GM19372 (cell line): ENCODE measurements around the gene SF3B3.
"Not testable (repeated sequence)": the region's sequence is repeated elsewhere in the genome, so short reads cannot be mapped to it uniquely, and the experiment has no call there.

Experiments
- ATAC-seq: cut with Tn5 transposase; IDR thresholded peaks from one replicate; pipeline ENCODE4 v1.9.1; 2021; ENCODE audit warnings: mild to moderate bottlenecking, low read depth, moderate library complexity; ENCODE audit not compliant: unreplicated experiment

The SF3B3 gene

DNA sequence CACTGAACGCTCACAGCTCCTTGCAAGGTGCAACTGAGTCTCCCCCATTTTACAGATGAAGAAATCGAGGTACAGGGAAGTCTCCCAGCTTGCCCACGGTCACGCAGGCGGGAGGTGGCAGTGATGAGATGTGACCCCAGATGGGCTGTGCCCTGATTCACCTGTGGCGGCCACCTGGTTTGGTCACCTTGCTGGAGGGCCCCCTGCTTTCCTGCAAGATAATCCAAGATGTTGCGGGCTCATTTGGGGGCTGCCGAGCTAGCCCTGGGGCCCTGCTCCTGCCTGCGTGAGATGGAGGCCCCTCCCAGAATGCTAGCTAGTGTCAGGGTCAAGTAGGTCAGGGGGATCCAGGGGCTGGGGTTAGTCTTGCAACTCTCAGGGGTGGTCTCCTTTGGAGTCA lies 63.1 kb downstream of the SF3B3 start:
- no peak for ATAC-seq

DNA sequence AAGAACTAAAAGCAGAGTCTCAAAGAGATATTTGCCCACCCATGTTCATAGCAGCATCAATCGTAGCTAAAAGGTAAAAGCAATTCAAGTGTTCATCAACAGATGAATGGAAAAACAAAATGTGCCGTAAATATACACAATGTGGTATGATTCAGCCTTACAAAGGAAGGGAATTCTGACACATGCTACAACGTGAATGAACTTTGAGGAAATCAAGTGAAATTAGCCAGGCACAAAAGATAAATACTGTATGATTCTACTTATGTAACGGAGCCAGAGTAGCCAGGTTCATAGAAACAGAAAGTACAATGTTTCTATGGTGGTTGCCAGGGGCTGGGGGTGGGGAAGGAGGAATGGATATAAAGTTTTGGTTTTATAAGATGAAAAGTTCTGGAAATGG lies 64.9 kb downstream of the SF3B3 start:
- ATAC-seq, result no peak

DNA sequence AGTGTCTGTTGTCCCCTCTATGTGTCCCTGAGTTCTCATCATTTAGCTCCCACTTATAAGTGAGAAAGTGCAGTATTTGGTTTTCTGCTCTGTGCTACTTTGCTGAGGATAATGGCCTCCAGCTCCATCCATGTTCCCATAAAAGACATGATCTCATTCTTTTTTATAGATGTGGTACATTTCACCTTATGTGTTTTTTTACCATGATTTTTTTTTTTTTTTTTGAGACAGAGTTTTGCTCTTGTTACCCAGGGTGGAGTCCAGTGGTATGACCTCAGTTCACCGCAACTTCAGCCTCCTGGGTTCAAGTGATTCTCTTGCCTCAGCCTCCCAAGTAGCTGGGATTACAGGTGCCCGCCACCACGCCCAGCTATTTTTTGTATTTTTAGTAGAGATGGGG lies 65.8 kb downstream of the SF3B3 start:
- not testable (repeated sequence) for ATAC-seq

DNA sequence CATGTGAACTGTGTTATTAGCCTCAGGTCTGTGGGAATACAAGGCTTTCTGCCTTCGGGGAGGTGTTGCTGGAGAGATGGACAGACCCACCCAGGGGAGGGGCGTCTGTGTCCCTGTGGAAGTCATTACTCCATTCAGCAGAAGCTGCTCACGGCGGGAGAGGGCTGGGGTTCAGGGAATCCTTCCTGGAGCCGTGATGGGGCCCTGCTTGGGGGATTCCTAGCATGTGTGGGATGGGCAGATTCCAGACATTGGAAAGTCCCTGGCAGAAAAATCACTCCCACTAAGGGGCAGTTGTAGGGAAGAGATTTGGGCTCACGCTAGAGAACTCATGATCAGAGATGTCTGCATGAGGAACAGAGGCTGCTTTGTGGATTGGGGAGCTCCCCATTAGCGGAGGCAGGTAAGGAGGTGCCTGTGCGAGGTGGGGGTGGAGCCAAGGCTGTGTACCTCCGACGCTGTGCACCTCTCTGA lies 66.4 kb downstream of the SF3B3 start:
- ATAC-seq, result no peak

DNA sequence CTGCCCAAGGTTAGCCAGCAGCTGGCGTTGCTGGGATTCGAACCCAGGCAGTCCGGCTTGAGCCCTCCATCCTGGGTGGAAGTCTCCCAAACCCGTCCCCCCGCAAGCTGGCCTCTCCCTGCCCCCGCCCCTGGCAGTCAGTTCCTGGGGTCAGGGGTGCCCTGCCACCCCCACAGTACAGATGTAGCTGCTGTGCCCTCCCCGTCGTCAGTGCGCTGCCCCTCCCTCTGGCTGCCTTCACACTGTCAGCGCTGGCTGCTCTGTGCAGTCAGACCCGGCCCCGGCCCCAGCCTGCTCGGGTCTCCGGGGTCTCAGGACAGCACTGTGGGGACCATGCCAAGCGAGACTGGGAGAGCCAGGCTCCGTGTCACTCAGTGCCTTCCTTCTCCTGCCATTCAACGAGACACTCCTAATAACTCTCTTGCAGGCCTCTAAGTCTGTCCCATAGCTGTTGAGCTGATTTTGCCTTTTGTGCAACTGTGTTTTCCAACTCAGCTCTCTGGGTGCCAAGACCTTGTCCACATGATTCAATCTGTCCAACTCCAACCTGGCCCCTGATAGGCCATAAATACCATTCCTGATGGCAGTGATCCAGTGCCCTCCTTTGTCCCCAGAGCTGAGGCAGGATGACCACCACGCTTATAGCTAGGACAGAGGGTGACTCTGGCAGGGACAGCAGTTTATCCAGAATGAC lies 67.3 kb downstream of the SF3B3 start:
- ATAC-seq, result no peak

DNA sequence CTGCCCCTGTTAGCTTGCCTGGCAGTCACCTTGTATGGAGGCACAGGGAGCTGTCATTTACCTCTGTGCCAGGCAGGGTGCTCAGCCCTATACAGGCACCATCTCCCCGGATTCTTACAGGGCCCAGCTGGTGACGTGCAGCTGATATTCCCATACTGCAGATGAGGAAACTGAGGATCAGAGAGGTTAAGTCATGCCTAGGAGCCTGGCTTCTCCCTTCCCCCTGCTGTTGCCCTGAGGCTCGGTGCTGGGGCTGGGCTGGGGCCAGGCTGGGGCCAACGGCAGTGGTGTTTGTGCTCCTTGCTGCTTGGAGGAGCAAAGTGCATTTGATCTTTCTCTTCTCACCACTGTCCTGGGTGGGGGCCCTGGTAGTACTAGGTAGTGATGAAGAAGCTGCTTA lies 68.0 kb downstream of the SF3B3 start:
- ATAC-seq, result no peak

DNA sequence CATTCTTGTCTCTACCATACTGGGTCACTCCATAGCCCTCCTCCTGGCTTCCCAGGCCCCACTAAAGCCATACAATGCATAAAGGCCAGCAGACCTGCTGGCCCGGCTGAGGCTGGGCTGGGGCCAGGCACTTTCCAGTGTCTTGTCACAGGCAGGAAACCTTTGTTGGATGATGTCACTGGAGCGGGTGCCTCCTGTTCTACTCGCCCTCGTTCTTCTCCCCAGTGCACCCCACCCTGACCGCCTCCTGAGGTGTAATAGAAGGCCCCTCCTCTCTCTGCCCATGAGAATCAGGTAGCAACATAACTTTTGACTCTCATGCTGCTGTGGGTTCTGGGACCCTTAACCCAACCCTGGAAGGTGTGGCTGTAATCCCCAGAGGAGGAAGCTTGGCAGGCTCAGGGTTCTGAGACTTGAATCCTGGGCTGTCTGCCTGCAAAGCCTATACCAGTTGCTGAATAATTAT lies 68.5 kb downstream of the SF3B3 start:
- ATAC-seq, result no peak

DNA sequence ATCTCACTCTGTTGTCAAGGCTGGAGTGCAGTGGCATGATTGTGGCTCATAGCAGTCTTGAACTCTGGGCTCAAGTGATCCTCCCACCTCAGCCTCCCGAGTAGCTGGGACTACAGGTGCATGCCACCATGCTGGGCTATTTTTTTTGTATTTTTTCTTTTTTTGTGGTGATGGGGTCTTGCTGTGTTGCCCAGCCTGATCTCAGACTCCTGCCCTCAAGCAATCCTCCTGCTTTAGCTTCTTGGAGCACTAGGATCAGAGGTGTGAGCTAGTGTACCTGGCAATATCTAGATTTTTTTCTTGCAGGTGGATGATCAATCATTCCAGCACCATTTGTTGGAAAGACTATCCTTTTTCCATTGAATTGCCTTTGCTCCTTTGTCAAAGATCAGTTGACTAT lies 69.9 kb downstream of the SF3B3 start:
- no peak for ATAC-seq

DNA sequence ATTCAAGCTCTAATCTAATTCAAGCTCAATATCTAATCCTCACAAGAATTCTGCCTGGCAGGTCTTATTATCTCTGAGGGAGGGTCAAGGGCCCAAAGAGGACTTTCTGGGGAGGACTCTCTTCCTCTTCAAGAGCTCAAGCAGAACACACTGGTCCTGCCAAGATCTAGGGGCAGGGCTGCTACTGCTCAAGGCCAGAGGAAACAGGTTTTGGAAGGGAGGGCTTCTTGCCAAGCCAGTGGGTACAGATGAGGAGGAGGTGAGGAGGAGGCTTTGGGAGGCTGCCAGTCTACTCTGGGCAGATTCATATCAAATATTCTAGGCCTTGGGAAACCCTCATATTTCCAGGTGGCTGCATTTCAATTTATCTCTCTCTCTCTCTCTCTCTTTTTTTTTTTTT lies 71.0 kb downstream of the SF3B3 start:
- ATAC-seq, result no peak

DNA sequence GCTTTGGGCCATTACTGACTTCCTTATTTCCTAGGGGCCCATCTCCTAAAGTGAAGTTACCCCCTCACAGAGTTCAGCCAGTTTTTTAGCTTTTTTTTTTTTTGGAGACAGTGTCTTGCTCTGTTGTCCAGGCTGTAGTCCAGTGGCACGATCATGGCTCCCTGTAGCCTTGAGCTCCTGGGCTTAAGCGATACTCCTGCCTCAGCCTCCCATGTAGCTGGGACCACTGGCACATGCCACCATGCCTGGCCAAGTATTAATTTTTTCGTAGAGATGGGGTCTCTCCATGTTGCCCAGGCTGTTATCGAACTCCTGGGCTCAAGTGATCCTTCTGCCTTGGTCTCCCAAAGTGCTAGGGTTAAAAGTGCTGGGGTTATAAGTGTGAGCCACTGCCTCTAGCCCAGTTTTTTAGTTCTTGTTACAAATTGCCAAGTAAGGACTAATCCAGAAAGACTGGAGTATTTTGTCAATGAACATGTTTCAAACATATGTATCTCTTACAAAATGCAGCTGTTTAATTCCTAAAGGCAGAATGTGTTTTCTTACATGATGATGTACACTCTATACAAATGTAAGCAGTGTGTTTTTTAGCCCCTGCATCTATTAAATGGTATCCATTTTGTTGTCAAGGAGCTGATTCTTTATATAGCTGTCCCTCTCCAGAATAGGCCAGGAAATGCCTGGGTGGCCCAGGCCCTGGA lies 73.7 kb downstream of the SF3B3 start:
- no peak for ATAC-seq

DNA sequence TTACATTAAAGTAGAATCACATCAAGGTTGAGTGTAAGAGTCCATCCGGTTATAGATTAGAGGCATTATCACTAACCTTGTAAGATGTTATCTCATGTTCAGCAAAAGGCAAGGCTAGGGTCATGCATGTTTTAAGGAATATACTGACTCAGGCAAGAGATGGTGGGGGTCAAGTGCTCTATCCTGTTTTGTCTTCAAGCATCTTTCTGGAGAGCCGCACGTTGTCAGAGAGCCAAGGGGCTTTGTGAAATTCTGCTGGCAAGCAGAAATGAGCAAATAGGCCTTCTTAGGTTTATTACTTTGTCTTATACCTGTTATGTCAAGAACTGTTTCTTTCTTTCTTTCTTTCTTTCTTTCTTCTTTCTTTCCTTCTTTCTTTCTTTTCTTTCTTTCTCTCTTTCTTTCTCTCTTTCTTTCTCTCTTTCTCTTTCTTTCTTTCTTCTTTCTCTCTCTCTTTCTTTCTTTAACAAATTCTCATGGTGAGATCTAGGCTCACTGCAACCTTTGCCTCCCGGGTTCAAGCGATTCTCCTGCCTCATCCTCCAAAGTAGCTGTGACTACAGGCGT lies 75.4 kb downstream of the SF3B3 start:
- ATAC-seq, result no peak

DNA sequence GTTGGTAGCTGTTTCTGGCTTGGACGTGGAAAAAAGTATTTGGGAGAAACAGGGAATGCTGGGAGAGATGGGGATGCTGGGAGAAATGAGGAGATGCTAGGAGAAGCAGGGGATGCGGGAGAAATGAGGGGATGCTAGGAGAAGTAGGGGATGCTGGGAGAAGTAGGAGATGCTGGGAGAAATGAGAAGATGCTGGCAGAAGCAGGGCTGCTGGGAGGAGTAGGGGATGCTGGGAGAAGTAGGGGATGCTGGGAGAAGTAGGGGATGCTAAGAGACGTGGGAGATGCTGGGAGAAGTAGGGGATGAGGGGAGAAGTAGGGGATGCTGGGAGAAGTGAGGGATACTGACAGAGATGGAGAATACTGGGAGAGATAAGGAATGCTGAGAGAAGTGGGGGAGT lies 77.1 kb downstream of the SF3B3 start:
- ATAC-seq, result no peak

DNA sequence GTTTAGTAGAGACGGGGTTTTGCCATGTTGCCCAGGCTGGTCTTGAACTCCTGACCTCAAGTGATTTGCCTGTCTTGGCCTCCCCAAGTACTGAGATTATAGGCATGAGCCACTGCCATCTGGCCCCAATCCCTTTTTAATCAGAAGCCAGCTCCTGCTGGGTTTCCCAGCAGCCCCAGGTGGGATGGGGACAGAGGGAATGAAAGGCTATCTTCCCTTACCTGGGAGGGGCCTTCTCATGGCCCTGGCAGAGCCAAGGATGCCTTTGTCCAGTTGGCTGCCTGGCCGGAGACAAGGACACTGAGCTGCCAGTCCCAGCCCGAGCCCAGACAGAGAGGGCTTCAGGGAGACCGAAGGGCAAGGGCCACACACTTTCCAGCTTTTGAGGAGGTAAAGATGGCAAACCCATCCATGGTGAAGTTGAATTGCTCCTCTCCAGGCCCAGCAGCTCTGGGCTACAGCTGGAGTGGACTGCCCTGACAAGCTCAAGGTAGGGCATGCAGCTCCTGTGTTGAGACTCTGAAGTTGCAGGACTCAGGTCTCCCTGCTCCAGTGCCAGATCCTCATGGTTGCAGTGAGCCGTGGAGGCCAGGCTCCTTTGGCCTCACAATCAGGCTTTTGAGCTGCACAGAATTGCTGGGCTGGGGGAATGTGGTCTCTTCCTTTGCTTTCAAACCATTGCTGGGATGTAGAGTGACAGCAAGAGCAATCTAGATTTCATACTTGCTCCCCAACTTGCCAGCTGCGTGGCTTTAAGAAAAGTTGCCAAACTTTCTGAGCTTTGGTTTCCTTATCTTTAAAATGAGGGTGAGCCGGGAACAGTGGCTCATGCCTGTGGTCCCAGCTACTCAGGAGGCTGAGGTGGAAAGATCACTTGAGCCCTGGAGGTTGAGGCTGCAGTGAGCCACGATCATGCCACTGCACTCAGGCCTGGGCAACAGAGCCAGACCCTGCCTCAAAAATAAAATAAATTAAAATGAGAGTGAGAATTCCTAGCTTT lies 78.3 kb downstream of the SF3B3 start:
- ATAC-seq, result no peak

DNA sequence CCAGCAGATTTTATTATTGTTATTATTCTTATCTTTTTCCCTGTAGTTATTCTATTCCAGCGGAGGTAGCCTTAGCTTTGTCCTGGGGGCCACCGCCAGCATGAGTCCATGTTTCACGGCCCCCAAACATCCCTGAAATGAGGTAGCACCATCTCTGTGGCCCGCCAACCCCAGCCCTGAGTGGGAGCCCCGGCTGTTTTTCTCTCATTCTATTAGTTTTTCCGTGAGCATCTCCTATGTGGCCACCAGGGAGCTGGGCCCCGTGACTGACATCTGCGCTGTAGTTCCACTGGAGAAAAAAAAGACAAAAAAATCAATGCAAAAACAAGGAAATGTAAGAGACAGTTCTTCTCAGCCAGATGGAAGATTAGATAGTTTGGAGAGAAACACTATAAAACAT lies 79.2 kb downstream of the SF3B3 start:
- ATAC-seq, result no peak

DNA sequence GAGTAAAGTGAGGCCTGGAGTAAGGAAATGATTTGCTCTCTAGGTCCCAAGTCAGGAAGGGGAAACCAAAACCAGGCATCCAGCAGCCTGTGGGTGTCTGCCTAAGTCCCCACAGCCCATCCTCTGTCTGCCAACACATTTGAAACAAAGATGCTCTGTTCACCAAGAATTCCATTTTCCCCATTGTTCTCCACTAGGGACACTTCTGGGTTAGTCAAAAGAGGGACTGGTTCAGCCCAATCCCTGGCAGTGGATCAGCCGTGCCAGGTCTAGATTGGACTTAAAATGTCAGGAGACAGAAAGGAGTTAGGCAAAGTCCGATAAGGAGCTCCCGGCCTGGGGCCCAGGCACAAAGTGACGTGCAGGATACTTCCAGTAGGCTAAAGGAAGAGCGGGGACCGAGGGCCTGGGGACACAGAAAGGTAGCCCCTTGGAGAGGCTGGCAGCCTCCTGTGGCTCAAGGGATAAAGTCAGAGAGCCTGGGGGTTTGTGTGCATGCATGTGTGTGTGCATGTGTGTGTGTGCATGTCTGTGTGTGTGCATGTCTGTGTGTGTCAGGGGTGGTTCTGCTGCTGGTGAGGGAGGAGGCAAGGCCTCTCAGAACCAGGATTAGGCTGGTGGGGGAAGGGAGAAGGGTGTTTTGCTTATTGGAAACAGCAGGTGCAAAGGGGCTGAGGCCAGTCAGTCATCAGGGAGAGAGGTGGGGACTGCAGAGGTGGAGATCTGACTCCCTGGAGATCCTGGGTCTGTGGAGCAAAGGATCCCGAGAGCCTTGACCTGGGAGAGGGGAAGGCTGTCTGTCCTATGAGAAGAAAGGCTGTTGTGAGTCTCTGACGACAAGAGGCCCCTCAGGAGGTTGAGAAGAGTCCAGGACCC lies 81.0 kb downstream of the SF3B3 start:
- ATAC-seq, result no peak

DNA sequence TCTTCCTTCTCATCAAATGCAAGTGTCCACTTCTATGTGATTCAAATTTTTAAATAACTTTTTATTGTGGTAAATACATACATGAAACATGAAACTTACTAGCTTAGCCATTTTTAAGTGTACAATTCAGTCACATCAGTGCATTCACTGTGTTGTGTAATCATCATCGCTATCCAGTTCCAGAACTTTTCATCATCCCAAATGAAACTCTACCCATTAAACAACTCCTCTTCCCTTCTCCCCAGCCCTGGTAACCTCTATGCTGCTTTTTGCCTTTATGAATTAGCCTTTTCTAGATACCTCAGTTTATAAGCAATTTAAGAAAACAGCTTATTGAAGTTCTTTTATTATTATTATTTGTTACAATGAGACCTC lies 81.7 kb downstream of the SF3B3 start:
- no peak for ATAC-seq

DNA sequence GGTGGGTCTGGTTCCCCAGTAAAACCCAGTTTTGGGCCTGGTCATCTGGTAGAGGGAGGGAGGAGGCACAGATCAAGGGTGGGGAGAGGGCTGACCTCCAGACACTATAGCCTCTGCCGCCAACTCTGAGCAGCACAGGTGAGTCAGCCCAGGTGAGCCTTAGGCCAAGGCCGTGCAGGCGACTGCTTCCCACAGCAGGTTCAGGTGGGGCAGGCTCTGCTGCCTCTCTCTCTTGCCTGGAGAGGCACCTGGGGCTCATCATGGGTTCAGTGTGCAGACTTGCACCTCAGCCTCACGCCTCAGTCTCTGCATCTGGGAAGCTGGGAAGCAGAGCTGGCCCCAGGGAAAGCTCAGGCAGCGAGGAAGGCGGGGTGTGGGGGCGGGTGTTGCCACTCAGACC lies 84.9 kb downstream of the SF3B3 start:
- no peak for ATAC-seq

DNA sequence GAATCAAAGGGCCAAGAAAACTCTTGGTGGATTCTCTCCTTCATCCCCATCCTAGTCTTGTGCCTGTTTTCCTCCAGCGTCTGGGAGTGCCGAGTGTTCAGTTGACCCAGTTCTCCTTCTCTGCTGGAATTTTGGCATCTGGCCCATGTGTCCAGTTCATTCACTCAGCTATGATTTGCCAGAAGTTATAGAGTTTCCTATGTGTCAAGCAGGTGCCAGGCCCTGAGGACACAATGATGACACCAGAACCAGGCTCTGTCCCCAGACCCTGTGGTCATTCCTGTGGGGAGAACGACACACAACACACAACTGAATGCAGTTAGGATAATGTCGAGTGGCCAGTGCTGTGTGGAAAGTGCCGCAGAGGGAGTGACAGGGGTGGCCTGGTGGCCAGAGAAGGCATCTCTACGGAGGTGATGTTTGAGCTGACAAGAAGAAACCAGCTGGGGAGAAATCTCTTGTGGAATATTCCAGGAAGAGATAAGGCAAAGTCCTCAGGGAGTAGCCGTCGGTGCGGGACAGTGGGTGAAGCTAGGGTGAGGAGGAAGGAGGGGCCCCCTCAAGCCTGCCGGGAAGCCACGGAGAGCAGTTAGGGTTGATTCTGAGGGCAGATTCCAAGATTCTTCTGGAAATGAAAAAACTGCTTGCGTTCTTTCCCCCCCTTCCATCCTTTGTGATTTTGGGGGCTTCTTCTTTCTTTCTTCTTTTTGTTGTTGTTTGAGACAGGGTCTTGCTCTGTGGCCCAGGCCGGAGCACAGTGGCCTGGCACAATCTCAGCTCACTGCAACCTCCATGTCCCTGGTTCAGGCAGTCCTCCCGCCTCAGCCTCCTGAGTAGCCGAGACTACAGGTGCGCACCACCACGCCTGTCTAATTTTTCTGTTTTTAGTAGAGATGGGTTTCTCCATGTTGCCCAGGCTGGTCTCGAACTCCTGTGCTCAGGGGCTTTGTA lies 86.9 kb downstream of the SF3B3 start:
- ATAC-seq, result no peak

DNA sequence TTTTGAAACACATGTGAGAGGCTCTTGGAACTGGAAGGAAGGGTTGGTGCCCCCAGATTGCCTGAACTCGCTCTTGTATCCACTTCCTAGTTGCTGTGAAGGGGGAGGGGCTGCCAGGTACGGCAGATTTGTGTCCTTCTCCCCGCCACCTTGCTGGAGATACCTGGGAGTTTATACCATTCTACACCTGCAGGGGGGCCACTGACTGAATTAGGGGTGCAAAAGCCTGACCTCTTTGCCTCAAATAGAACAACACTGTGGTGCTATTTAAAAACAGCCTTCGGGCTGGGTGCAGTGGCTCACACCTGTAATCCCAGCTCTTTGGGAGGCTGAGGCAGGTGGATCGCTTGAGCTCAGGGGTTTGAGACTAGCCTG lies 87.6 kb downstream of the SF3B3 start:
- ATAC-seq, result no peak
